Activated CD4-positive, alpha-beta T cell treated with anti-CD3 and anti-CD28 coated beads, Interleukin-2, Interleukin-4, amounts not matched to agents 100 ng/mL and 50 ng/mL, durations not matched to agents 16 hours and 8 hours (primary cell): ENCODE results near the gene TTC16.

Experiments used
- DNase-seq: peaks from one replicate; pipeline ENCODE4 v3.0.0-alpha.2; 2020; ENCODE audit warnings: low spot score

Gene TTC16

GRCh38 chr9:127697575-127697974, 18.3 kb upstream of the TTC16 start:
- no peak for DNase-seq

DNA sequence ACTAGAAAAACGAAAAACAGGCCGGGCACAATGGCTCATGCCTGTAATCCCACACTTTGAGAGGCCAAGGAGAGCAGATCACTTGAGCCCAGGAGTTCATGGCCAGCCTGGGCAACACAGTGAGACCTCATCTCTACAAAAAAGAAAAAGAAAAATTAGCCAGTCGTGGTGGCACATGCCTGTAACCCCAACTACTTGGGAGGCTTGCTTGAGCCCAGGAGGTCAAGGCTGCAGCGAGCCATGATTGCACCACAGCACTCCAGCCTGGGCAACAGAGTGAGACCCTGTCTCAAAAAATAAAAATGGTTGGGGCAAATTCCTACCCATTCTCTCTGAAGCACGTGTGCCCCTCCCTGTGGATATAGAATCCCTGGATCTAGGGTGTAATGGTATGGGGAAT, 17.5 kb upstream of the TTC16 start:
- no peak for DNase-seq

DNA sequence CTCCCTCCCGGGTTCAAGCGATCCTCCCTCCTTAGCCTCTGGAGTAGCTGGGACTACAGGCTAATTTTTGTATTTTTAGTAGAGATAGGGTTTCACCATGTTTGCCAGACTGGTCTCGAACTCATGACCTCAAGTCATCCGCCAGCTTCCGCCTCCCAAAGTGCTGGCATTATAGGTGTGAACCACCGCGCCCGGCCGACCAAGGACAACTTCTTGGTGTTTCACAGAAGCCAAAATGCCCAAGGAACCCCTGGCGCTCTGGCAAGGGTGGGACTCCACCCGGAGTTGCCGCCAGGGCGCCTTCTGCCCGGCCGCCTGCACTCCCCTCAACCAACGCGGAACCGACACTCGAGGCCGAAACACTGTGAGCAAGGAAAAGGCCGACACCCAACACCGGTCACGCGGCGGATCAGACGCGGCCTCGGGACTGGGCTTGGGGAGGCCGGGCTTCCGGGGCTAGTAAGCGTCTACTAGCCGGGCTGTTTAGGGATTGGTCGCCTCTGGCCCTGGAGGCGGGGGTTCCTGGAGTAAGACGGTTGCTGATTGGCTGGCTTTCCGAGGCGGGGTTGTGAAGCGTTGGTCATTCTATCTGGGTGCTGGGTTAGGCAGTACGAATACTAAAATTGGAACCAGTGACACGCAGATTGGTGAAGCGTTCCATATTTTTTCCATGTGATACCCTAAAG, 16.8 kb upstream of the TTC16 start:
- peak; percentile 91 for DNase-seq

GRCh38 chr9:127700140-127700539, 15.7 kb upstream of the TTC16 start:
- no peak for DNase-seq

- DNase-seq: no peak
Observed at GRCh38 chr9:127700594-127701255, 15.2 kb upstream of the TTC16 start.

- DNase-seq: no peak
Observed at GRCh38 chr9:127703289-127703946, 12.5 kb upstream of the TTC16 start.

- no peak for DNase-seq
Observed at GRCh38 chr9:127705577-127706379, 10.1 kb upstream of the TTC16 start.

DNA sequence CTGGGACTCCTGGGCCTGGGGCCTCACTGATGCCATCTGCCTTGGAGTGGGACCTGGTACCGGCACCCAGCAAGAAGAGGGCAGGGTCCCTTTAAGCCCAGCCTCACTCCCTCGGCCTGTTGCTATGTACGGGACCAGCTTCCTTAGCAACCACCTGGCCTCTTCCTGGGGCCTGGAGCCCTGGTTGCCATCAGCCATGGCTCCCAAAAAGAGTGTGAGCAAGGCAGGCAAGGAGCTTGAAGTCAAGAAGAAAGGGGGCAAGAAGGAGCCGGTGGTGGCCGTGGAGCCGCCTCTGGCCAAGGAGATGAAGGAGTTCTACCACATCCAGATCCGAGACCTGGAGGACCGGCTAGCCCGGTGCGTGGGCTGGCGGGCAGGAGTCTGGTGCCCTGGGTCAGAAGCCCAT, 9.0 kb upstream of the TTC16 start, which contains the start of gene CFAP157:
Gene CFAP157 (plus strand): TSS at position 153 of the 406 bp plus-strand sequence. CDS start 44 bp downstream, at position 197.
- no peak for DNase-seq

GRCh38 chr9:127707766-127708165, 8.1 kb upstream of the TTC16 start:
- peak; percentile 28 for DNase-seq

DNA sequence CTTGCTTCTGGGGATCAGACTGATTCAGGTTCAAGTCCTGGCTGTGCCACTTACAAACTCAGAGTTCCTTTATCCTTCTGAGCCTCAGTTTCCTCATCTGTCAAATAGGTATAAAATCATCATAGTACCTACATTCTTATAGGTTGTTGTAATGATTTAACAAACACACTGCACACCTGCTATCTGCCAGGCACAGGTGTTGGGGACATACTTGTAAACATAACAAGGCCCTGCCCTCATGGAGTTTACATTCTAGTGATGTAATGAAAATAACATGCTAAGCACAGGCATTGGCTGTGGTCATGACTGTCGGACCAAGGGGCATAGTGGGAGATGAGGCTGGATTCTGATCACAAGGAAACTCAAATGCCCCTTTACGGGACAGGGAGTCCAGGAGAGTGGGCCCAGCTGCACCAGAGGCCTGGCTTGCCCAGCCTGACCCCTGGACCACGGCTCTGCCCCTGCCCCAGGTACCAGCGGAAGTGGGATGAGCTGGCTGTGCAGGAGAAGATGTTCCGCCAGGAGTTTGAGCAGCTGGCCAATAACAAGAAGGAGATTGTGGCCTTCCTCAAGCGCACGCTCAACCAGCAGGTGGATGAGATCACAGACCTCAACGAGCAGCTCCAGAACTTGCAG, 6.8 kb upstream of the TTC16 start:
- no peak for DNase-seq

DNA sequence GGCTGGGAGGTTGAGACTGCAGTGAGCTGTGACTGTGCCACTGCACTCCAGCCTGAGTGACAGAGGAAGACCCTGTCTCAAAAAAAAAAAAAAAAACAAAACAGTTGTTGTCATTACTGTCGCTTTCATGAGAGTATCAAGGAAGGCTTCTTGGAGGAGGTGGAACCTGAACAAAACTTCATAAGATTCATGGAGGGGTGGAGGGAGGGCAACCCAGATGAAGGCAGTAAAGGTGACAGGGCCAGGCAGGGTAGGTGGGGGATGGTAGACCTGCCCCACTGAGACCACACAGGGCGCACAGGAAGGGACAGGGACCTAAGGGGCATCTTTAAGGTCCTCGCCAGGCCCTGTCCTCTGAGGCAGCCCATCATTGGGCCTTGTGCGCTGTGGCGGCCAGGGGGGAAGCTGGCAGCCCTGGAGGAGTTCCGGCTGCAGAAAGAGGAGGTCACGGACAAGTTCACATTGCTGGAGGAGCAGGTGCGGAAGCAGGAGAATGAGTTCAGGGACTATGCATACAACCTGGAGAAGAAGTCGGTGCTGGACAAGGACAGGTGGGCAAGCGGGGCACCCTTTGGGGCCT, 5.6 kb upstream of the TTC16 start:
- no peak for DNase-seq

DNA sequence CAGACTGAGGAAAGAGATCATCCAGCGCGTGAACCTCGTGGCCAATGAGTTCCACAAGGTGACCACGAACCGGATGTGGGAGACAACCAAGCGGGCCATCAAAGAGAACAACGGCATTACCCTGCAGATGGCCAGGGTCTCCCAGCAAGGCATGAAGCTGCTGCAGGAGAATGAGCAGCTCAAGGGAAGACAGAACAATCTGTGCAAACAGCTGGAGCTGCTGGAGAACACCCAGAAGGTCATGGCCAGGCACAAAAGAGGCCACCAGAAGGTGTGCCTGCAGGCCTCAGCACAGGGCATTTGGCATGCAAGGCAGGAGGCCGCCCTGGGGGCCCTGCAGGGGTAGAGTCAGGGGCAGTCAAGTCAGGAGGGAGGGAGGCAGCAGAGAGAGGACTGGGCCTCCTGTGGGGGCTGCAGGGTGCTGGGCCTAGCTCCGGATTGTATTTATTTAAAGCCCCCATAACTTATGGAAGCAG, 4.6 kb upstream of the TTC16 start:
- DNase-seq: no peak

GRCh38 chr9:127711831-127712274, 4.0 kb upstream of the TTC16 start:
- no peak for DNase-seq

GRCh38 chr9:127712371-127712770, 3.5 kb upstream of the TTC16 start:
- no peak for DNase-seq

DNA sequence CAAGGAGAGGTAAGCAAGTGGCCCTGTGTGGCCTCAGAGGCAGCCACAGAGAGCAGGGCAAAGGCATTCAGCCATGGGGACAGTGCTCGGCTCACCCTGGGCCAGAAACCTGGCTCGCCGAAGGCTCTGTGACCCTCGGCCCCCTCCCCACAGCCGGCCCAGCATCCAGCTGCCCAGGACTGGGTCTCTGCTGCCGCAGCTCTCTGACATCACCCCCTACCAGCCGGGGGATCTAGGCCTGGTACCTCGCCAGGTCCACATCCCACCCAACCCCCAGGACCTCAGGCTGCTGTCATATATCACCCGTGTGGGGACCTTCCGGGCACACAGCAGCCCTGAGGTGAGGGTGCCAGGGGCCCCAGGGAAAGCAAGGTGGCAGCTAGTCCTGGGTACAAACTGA, 3.0 kb upstream of the TTC16 start:
- no peak for DNase-seq

- DNase-seq: no peak
Observed at GRCh38 chr9:127714020-127714750, 1.7 kb upstream of the TTC16 start.

DNA sequence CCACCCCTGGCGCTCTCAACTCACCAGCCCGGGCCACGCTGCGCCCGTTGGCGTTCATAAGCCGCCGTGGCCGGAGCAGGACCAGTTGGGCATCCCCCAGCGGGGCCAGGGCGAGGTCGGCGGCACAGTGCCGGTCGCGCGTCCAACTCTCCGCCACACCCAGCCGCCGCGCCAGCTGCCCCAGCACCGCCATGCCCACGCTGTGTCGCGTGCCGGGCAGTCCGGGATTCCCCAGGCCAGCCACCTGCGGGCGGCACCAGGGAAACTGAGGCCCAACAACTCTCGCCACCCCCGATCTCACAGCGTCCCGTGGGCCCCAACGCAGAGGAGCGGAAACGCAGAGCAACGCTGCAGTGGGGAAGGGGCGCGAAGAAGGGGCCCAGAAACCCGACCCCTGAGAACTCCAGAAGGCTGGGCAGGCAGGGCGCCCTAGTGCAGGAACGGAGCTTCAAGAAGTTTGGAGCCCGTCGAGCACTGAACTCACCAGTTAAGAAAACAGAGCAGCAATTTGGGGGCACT, 869 bp upstream of the TTC16 start:
- no peak for DNase-seq

- no peak for DNase-seq
Observed at GRCh38 chr9:127716412-127716811, 533 bp downstream of the TTC16 start.

DNA sequence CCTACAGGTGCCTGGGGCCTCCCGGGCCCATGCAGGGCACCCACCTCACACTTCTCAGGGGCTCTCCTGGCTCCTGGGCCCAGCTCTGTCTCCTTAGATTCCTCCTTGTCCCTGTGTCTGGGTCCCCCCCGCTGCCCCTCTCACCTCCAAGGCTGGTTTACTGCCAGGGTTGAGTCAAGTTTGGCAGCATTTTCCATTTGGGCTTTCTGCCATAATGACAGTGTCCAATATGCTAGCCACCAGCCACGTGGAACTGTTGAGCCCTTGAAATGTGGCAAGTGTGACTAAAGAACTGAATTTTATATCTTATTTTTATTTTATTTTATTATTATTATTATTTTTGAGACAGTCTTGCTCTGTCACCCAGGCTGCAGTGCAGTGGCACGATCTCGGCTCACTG, 1.9 kb downstream of the TTC16 start:
- no peak for DNase-seq
